Glutamatergic neuron (in vitro differentiated cells): ENCODE data around the gene LEF1. TPM values are rescaled to one million over a fixed set of nuclear protein-coding genes. Genes with fewer than 3 reads are reported as not detected.

Experiments
- DNase-seq: peaks from one replicate; pipeline ENCODE4 v3.0.0; 2022
- H3K27ac Mint-ChIP-seq: one replicate; pipeline ENCODE4 v1.8.0; 2020; ENCODE audit warnings: mild to moderate bottlenecking, mixed read lengths, inconsistent platforms; ENCODE audit not compliant: unreplicated experiment
- H3K27me3 Mint-ChIP-seq: one replicate; pipeline ENCODE4 v1.8.0; 2020; ENCODE audit warnings: mild to moderate bottlenecking, moderate library complexity, mixed read lengths, inconsistent platforms; ENCODE audit not compliant: unreplicated experiment
- H3K36me3 Mint-ChIP-seq: one replicate; pipeline ENCODE4 v1.8.0; 2020; ENCODE audit warnings: mild to moderate bottlenecking, mixed read lengths, inconsistent platforms; ENCODE audit not compliant: unreplicated experiment
- H3K4me1 Mint-ChIP-seq: one replicate; pipeline ENCODE4 v1.8.0; 2020; ENCODE audit warnings: mild to moderate bottlenecking, low read depth, mixed read lengths, inconsistent platforms; ENCODE audit not compliant: unreplicated experiment
- H3K4me3 Mint-ChIP-seq: one replicate; pipeline ENCODE4 v1.8.0; 2020; ENCODE audit warnings: mild to moderate bottlenecking, mixed read lengths, inconsistent platforms; ENCODE audit not compliant: unreplicated experiment
- H3K9me3 Mint-ChIP-seq: one replicate; pipeline ENCODE4 v1.8.0; 2020; ENCODE audit warnings: mild to moderate bottlenecking, moderate library complexity, mixed read lengths, inconsistent platforms; ENCODE audit not compliant: unreplicated experiment
- CTCF ChIP-seq: fragments of 200-600 bp; sonication (generic); IDR thresholded peaks from one replicate; pipeline ENCODE4 v1.5.0; 2021; ENCODE audit not compliant: partially characterized antibody, unreplicated experiment
- total RNA-seq: library from RNA; stranded (reverse); fragmentation: NEBNext Ultra II Directional; extraction: Animal tissue kit (Norgen Biotek cat#: 25700); gene quantifications from one replicate; pipeline ENCODE4 v1.2.1, GENCODE V29; 2021; ENCODE audit not compliant: unreplicated experiment

The LEF1 gene
- total RNA-seq, 1 donor from 2014 or later, result 0.98 TPM

GRCh38 chr4:108139089-108139488 lies 29.6 kb downstream of the LEF1 start:
- no peak for DNase-seq
- Mint-ChIP-seq H3K4me3 (no peak overlapping the region), H3K27ac (no peak overlapping the region), H3K4me1 (peaks cover 6% of the 10 kb centered on the region), H3K27me3 (no peaks in the 10 kb centered on the region), H3K36me3 (no peaks in the 10 kb centered on the region), H3K9me3 (no peaks in the 10 kb centered on the region)
- TF ChIP-seq CTCF, result no peak

GRCh38 chr4:108135549-108136209 lies 33.1 kb downstream of the LEF1 start:
- Mint-ChIP-seq H3K36me3 (no peaks in the 10 kb centered on the region), H3K27ac (no peak overlapping the region), H3K27me3 (no peaks in the 10 kb centered on the region), H3K4me3 (no peak overlapping the region), H3K9me3 (no peaks in the 10 kb centered on the region), H3K4me1 (no peaks in the 10 kb centered on the region)
- no peak for DNase-seq
- TF ChIP-seq CTCF, result no peak

- no peaks in the 10 kb centered on the region for H3K27me3 Mint-ChIP-seq
- H3K9me3 Mint-ChIP-seq, result no peaks in the 10 kb centered on the region
- no peak overlapping the region for H3K27ac Mint-ChIP-seq
- DNase-seq, result no peak
- no peak for TF ChIP-seq CTCF
- no peaks in the 10 kb centered on the region for H3K36me3 Mint-ChIP-seq
- H3K4me1 Mint-ChIP-seq, result no peaks in the 10 kb centered on the region
- H3K4me3 Mint-ChIP-seq, result no peak overlapping the region
Observed at GRCh38 chr4:108130955-108131354, 37.8 kb downstream of the LEF1 start.

GRCh38 chr4:108129196-108129595 lies 39.5 kb downstream of the LEF1 start:
- TF ChIP-seq CTCF, result no peak
- no peak overlapping the region for H3K4me3 Mint-ChIP-seq
- H3K9me3 Mint-ChIP-seq, result no peaks in the 10 kb centered on the region

GRCh38 chr4:108126806-108127205 lies 41.9 kb downstream of the LEF1 start:
- Mint-ChIP-seq H3K36me3 (no peaks in the 10 kb centered on the region), H3K4me1 (no peaks in the 10 kb centered on the region), H3K27ac (no peak overlapping the region), H3K9me3 (no peaks in the 10 kb centered on the region), H3K4me3 (no peak overlapping the region), H3K27me3 (no peaks in the 10 kb centered on the region)
- DNase-seq, result no peak
- no peak for TF ChIP-seq CTCF

More at GRCh38 chr4:108129196-108129595, 39.5 kb downstream of the LEF1 start:
- Mint-ChIP-seq H3K4me1 (no peaks in the 10 kb centered on the region), H3K27ac (no peak overlapping the region), H3K27me3 (no peaks in the 10 kb centered on the region), H3K36me3 (no peaks in the 10 kb centered on the region)
- no peak for DNase-seq
